Endometrium (tissue), 2 donors: ENCODE results near the gene PLS1.
A peak's percentile ranks its signal among the peaks of the same experiment; 100 is the strongest.
"Not testable (repeated sequence)": the region's sequence is repeated elsewhere in the genome, so short reads cannot be mapped to it uniquely, and the experiment has no call there.

Experiments used
- FAIRE-seq: peaks from 2 replicates; lab custom pipeline; 2012; peaks lifted over from hg19 to GRCh38; lab: Jason Lieb, UNC
- donor health status: control.
- donor health status: control.

The PLS1 gene, protein sequence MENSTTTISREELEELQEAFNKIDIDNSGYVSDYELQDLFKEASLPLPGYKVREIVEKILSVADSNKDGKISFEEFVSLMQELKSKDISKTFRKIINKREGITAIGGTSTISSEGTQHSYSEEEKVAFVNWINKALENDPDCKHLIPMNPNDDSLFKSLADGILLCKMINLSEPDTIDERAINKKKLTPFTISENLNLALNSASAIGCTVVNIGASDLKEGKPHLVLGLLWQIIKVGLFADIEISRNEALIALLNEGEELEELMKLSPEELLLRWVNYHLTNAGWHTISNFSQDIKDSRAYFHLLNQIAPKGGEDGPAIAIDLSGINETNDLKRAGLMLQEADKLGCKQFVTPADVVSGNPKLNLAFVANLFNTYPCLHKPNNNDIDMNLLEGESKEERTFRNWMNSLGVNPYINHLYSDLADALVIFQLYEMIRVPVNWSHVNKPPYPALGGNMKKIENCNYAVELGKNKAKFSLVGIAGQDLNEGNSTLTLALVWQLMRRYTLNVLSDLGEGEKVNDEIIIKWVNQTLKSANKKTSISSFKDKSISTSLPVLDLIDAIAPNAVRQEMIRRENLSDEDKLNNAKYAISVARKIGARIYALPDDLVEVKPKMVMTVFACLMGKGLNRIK

DNA sequence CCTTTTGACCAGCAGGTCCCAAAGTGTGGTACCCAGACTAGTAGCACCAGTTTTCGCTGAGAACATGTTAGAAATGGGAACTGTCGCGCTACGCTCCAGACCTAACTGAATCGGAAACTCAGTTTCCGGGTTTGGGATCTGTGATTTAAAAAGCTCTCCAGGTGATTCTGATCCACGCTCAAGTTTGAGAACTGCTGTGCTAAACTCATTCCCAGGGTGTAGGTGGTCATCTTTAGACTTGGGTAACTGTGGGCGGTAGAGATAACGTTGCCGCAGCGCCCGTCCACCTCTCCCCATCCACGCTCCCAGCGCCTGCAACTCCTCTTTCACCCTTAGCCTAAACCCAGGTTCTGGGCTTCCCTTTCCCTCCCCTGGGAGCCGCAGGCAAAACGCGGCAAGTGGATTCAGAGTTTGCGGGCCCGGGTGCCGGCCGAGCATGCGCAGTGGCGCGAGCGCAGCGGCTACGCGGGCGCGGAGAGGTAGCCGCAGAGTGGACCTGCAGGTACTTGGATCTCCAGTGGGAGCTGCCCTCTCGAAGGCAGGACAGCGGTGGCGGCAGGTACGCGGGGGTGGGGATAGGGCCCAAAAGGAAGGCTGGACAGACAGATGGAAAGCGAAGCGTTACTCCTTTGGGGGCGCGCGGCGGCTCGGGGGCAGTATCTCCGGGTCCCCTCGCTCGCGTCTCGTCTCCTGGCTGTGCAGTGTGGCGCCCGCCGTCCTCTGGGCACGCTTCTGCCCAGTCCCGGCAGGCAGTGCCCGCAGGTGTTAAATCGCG is at the start of gene PLS1:
Gene PLS1, plus strand, starts transcription at position 443 of the 775 bp plus-strand sequence. CDS start 67,845 bp downstream, outside the sequence.
- FAIRE-seq = no peak

DNA sequence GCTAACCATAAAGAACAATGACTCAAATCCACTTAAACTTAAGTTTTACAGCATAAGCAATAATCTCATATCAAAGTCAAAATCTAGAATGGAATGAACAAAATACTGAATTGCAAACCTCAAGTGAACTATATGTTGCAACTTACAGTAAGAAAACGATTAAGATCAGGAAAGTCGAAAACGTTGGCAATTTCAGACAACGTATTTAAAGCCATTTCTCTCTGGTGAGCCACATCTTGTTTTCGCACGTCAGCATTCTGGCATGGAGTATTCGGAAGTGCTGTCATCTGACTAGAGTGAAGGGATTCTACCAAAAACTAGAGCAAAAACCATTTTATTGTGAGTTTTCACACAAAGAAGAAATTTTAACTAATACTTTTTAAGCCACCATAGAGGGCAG is 46.2 kb upstream of the PLS1 start:
- no peak for FAIRE-seq

DNA sequence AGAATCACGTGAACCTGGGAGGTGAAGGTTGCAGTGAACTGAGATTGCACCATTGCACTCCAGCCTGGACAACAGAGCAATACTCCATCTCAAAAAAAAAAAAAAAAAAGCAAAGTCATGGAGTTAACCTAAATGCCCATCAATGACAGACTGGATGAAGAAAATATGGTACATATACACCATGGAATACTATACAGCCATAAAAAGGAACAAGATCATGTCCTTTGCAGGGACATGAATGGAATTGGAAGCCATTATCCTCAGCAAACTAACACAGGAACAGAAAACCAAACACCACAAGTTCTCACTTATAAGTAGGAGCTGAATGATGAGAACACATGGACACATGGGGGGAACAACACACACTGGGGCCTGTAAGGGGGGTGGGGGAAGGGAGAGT is 43.6 kb upstream of the PLS1 start:
- not testable (repeated sequence) for FAIRE-seq

DNA sequence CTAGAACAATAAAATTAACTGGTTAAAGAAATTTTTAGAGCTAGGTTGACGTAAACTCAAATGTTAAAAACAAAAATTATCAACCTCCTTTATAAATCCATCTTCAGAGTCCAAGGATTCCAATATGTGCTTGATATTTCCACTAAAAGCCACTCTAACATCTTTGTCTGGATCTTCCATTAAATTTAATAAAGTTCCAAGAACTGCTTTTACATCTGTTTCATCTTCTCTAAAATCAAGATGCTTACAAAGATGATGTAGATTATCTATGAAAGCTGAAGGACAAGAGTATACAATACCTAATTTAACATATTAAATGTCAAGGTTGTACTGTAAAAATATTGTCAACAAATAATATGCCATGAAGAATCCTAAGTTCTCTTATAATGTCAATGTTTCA is 42.5 kb upstream of the PLS1 start:
- no peak for FAIRE-seq

DNA sequence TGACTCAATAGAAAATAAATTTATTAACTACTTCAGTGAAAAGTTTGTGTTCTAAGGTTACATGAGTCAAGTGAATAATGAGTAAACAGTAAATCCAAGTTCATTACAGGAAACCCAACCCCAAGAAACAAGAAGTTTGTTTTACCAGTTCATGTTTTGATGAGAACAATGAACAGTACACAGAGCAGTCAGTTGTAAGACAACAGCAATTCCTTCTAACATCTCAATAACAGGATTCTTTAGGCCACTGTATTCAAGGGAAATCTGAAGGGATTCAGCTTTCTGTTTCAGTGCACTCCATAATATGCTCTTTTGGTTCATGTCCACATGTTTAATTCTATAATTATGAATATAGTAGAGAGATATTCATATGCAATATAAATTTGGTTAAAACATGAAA is 36.1 kb upstream of the PLS1 start:
- FAIRE-seq = no peak

DNA sequence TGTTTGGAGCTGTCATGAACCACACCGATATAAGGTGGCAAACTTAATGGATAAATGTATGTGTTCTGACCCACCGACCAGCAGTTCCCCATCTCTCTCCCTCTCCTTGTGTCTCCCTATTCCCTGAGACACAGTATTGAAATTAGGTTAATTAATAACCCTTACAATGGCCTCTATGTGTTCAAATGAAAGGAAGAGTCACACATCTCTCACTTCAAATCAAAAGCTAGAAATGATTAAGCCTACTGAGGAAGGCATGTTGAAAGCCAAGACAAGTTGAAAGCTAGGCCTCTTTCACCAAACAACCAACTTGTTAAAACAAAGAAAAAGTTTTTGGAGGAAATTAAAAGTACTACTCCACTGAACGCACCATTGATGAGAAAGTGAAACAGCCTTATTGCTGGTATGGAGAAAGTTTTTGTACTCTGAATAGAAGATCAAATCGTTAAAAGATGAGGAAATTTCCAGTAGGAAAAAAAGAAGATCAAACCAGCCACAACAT is 32.6 kb upstream of the PLS1 start:
- no peak for FAIRE-seq

DNA sequence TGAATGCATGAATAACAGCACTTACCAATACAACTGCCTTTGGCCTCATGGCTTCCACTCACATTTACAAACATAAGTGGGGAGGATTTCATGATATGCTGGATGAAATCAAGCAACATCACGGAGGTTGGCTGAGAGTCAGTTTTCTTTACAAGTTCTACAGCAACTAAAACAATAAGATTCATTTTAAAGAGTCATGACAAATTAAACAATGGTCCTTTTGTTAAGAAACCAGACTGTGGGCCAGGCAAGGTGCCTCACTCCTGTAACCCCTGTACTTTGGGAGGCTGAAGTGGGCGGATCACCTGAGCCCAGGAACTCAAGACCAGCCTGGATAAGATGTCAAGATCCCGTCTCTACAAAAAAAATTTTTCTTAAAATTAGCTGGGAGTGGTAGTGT is 30.1 kb upstream of the PLS1 start:
- FAIRE-seq = no peak

DNA sequence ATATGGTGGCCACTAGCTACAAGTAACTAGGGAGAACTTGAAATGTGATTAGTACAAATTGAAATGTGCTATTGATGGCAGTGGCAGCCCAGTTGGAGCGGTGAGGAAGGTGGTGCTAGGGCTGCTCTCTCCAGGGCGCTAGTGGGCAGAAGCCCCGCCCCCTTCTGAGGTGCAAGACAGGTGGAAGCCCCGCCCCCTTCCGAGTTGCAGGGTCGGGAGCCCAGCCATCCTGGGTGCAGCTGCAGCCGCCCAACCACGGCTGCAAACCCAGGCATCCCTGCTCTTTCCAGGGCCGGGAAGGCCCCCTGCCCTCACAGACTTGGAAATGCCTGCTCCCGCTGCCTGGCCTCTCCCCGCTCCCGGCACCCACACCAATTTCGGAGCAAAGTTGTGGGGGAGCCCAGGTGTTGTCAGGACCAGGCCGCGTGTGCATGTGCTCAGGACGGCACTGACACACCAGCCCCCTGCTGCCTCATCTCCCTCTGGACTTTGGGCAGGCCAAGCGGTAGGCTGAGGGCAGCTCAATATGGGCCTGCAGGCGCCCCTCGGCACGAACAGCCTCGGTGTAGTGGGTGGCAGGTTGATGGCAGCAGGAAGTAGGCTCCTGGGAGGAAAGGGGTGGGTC is 27.7 kb upstream of the PLS1 start:
- no peak for FAIRE-seq

DNA sequence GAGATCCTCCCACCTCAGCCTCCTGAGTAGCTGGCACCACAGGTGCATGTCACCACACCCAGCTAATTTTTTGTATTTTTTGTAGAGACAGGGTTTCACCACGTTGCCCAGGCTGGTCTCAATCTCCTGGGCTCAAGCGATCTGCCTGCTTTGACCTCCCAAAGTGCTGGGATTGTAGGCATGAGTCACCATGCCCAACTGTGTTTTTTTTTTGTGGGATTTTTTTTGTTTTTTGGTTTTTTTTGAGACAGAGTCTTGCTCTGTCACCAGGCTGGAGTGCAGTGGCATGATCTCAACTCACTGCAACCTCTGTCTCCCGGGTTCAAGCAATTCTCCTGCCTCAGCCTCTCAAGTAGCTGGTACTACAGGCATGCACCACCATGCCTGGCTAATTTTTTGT is 26.8 kb upstream of the PLS1 start:
- FAIRE-seq = not testable (repeated sequence)

DNA sequence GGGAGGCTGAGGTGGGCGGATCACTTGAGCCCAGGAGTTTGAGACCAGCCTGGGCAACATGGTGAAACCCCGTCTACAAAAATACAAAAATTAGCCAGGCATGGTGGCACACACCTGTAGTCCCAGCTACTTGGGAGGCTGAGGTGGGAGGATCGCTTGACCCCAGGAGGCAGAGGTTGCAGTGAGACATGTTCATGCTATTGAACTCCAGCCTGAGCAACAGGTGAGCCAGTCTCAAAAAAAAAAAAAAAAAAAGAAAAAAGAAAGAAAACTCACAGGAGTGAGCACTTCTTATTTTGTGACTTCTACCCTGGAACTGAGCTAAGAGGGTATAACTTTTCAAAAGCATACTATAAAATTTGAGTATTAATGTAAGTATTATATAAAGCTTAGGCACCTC is 22.0 kb upstream of the PLS1 start:
- not testable (repeated sequence) for FAIRE-seq

DNA sequence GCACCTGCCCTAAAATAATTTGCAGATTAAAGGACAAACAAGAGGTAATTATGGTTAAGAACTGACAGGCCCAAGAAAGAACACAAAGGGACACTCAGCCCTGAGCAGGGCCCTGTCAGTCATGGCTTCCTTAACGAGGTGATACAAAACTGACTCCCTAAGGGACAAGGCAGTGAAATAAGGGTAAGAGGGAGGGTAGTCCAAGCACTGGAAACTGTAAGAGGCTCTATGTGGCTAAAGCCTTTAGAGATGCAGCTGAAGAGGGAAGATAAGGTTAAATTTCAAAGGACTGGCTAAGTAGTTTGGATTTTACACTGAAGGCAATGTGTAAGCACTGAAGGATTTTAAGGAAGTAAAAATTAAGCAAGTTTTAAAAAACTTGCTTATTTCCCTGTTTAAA is 21.5 kb upstream of the PLS1 start:
- no peak for FAIRE-seq

DNA sequence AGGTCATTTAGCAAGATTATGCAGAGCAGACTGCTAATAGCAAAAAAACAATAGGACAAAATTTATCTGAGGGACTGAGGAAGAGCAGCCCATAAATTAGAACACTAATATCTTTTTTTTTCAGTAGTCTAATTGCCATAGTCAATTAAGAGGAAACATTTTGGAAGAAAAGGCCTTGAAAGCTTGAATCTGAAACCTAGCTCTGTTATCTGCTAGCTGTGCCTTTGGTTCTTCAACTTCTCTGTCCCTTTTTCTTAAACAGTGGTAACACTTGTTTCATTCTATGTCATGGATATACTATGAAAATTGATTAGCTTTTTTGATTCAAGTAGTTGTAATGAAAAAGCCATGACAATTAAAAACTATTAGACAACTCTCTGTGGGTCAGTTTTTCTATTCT is 19.4 kb upstream of the PLS1 start:
- FAIRE-seq = no peak

DNA sequence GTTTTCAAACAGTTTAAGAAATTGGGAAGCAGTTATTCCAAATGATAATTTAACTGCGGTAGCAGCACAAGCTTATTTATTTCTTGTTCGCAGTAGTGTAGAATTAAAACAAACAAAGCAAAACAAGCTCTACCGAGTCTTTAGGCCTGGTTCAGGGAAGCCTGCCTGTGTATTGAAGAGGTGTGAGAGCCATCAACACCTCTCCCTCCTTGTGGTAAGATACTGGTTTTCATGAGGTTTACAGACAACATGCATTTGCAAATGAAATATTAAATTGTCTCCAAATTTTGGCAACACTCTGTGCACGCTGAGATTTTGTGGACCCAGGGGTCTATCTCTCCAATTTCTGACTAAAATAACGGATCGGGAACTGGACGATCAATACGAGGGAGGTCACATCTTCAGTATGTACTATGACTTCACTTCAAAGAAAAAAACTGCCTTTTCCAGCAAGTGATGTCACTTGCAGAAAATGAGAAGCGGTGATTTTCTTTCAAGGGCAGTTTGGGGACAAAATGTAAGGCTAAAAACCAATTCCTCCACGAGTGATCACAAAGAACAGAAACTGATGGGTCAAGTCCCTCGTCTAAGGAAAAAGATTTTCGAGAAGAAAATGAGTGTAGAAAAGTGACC is 18.4 kb upstream of the PLS1 start:
- FAIRE-seq = no peak

DNA sequence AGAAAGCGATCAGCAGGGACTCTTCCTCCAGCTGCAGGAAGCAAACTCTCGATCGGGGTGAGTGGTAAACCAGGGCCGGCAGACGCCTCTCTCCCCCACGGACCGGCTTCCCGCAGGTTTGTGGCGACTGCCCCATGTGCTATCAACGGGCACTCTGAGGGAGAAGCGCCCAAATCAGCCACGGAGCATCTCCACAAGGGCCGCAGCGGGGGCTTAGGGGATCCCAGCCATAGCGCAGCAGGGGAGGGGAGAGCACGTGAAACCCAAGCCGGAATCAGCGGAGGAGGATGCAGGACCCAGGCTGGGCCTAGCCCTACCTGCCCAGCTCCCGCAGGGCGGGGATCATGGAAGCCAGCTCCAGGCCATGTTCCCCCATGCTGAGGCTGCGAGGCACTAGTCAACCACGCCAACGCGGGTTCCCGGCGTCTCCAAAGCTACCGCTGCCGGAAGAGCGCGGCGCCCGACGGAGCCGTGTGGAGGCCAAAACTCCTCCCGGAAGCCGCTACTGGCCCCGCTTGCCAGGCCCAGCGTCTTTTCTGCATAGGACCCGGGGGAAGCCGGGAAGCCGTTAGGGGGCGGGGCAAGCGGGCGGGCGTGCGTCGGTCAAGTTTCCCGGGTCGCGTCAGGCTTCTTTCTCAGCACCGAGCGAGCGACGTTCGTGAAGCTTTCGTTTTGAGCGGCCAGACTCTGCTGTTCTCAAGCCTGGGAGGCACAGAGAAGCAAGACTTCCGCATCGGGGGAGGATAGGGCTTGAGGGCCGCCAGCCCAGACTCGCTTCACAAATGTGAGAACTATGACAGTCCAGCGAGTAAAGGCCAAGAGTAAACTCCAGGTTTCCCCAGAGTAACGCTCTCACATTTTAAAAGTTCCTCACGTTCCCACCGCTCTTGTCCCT is 17.6 kb upstream of the PLS1 start, which contains the start of gene ATR:
Gene ATR, minus strand, starts transcription at position 405 of the 895 bp plus-strand sequence. Its CDS starts 29 bp downstream, at position 376.
- FAIRE-seq = peak; percentile 92

DNA sequence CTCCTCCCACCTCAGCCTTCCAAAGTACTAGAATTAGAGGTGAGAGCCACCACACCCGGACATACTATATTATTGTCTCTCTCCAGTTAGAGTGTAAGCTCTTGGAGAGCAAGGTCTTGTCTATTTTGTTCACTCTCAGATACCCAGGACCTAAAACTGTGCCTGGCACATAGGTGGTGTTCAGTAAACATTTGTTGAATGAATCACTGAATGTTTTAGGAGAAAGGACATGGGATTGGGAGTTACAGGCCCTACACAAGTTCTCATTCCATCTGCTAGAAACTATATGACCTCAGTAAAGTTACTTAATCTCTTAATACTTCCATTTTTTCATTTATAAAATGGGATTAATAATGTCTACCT is 16.2 kb upstream of the PLS1 start:
- FAIRE-seq = no peak

DNA sequence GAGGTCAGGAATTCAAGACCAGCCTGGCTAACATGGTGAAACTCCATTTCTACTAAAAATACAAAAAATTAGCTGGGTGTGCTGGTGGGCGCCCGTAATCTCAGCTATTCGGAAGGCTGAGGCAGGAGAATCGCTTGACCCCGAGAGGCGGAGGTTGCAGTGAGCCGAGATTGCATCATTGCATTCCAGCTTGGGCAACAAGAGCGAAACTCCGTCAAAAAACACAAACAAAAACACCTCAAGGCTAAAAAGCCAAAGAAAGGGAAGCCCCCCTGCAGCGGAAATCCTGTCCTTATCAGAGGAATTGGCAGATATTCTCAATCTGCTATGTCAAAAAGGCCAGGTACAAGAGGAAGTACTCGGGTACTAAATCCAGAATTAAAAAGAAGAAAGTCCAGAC is 15.1 kb upstream of the PLS1 start:
- FAIRE-seq = not testable (repeated sequence)

DNA sequence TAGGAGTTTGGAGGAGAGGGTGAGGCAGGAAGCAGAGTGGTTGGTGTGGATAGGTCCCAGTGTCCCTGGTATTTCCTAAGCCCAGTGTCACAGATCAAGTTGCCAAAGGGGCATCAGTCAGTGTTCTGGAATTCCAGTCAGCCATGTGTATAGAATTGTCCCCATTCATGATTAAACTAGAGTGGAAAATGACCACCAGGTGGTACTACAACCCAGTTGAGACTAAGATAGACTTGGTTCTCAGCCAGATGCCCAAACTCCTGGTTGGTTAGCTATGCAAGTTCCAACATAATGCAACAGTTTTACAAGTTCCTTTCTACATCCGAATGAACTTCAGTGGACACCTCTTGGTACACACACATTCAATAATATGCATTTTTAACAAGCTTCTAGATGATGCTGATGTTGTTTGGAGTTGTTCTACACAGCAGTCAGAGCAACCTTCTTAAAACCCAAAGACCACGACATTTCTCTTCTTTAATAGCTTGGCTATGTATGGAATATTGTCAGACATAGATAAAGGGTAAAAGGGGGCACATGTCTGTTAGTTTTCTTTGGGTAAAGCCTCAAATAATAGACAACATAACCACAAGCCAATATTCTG is 9.3 kb upstream of the PLS1 start:
- no peak for FAIRE-seq

DNA sequence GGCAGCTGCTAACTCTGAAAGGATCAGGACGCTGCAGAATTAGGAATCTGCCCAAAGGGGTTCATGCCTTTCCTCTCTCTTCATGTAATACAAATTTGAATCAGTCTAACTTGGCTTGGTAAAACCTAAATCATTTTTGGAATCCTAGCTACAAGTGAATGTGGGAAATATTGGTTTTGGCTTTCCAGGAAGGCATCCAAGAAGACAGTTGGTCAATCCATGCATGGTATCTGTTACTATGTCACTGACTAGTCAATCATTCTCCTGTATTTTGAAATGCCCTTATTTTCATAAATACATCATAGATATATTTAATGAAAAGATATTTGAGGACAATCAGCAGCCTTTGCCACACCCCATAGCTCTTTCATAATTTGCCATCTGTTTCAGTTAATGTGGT is 7.5 kb upstream of the PLS1 start:
- no peak for FAIRE-seq

DNA sequence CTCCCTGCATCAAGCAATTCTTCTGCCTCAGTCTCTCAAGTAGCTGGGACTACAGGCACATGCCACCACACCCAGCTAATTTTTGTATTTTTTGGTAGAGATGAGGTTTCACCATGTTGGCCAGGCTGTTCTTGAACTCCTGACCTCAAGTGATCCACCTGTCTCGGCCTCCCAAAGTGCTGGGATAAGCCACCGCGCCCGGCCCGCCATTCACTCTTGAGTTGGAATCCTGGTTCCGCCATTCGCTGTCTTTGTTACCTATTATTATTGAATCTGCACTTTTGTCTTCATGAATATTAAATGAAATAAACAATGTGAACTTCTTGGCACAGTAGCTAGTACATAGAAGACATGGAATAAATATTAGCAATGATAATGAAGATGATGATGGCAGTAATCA is 3.9 kb upstream of the PLS1 start:
- not testable (repeated sequence) for FAIRE-seq

DNA sequence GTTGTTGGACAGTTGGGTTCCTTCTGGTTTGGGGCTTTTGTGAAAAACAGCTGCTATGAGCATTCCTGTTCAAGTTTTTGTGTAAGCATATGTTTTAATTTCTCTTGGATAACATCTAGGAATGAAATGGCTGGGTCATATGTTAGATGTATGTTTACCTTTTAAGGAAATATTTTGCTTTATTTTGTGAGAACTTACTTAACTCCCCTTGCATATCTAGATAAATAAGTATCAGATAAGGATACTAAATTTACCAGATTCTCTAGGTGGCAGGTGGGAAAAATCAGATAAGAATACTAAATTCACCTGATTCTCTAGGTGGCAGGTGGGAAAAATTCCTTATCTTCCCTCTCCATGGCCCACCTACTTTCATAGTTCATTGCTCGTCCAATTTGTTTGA is 1.1 kb upstream of the PLS1 start:
- no peak for FAIRE-seq
